ENCODE results near the gene SLC7A6.

DNA sequence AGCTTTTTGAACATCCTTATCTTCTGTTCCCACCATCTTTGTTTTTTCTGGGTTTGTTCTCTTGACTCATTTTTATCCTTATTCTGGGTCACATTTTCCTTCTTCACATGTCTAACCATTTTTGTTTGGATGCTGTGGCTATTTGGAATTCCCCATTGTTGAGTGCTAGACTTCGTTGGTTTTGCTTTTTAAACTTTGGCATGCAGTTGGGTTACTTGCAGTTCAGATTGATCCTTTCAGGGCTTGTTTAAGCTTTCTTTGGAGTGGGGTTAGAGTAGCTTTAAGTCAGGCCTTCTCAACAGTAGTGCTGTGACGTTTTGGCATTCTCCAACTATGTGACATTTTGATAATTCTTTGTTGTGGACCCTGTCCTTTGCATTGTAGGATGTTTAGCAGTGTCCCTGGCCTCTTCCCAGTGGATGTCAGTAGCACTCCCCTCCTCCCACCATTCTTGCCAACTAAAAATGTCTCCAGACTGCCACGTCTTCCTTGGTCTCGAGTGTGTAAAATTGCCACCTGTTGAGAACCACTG is 67.6 kb downstream of the SLC7A6 start:
- TF ChIP-seq, protein P1, sequence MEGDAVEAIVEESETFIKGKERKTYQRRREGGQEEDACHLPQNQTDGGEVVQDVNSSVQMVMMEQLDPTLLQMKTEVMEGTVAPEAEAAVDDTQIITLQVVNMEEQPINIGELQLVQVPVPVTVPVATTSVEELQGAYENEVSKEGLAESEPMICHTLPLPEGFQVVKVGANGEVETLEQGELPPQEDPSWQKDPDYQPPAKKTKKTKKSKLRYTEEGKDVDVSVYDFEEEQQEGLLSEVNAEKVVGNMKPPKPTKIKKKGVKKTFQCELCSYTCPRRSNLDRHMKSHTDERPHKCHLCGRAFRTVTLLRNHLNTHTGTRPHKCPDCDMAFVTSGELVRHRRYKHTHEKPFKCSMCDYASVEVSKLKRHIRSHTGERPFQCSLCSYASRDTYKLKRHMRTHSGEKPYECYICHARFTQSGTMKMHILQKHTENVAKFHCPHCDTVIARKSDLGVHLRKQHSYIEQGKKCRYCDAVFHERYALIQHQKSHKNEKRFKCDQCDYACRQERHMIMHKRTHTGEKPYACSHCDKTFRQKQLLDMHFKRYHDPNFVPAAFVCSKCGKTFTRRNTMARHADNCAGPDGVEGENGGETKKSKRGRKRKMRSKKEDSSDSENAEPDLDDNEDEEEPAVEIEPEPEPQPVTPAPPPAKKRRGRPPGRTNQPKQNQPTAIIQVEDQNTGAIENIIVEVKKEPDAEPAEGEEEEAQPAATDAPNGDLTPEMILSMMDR (IDR thresholded peaks at IDR 0.05), result no peak
- no peak for TF ChIP-seq POLR2A (IDR thresholded peaks at IDR 0.05)

Data from right lobe of liver (tissue), 4 donors.